RWPE2 (cell line): Measurements from ENCODE around the gene PNPLA3.

Source experiments
- ATAC-seq: fragments of 200-7000 bp; cut with Tn5 transposase; 3 replicates; pipeline ENCODE4 v1.9.1; 2021; ENCODE audit warnings: low read depth
- DNase-seq: peaks from one replicate; pipeline ENCODE4 v3.0.0-alpha.2; 2020; ENCODE audit warnings: low spot score
- H3K27ac ChIP-seq: fragments of 450-650 bp; 2 replicates; pipeline ENCODE4 v1.5.1; 2017; ENCODE audit warnings: mild to moderate bottlenecking; ENCODE audit not compliant: poor library complexity, severe bottlenecking
- H3K27me3 ChIP-seq: fragments of 250-450 bp; sonication (Bioruptor Pico); 2 replicates; pipeline ENCODE4 v1.5.1; 2021; ENCODE audit warnings: mild to moderate bottlenecking, moderate library complexity; ENCODE audit not compliant: insufficient read depth, poor library complexity, severe bottlenecking
- H3K36me3 ChIP-seq: fragments of 250-450 bp; sonication (Bioruptor Pico); 2 replicates; pipeline ENCODE4 v1.5.1; 2020; ENCODE audit warnings: low read depth, mild to moderate bottlenecking, moderate library complexity
- H3K4me1 ChIP-seq: fragments of 250-450 bp; sonication (Bioruptor Pico); 2 replicates; pipeline ENCODE4 v1.5.1; 2021; ENCODE audit warnings: mild to moderate bottlenecking, moderate library complexity; ENCODE audit not compliant: insufficient read depth, poor library complexity, severe bottlenecking
- H3K4me3 ChIP-seq: fragments of 250-450 bp; sonication (Bioruptor Pico); 2 replicates; pipeline ENCODE4 v1.5.1; 2021; ENCODE audit warnings: mild to moderate bottlenecking, moderate library complexity; ENCODE audit not compliant: severe bottlenecking
- H3K9me3 ChIP-seq: fragments of 250-450 bp; sonication (Bioruptor Pico); 2 replicates; pipeline ENCODE4 v1.5.1; 2021; ENCODE audit warnings: mild to moderate bottlenecking, moderate library complexity; ENCODE audit not compliant: severe bottlenecking
- CTCF ChIP-seq: fragments of 450-650 bp; IDR thresholded peaks from one replicate; pipeline ENCODE4 v1.5.1; 2017; ENCODE audit warnings: mild to moderate bottlenecking, moderate library complexity; ENCODE audit not compliant: poor library complexity, severe bottlenecking

The PNPLA3 gene

GRCh38 chr22:43917521-43917920 is 6.1 kb upstream of the PNPLA3 start:
- ATAC-seq (no peak), DNase-seq (no peak)
- no peak for TF ChIP-seq CTCF
- Histone ChIP-seq H3K9me3 (no peaks in the 10 kb centered on the region), H3K27me3 (no peaks in the 10 kb centered on the region), H3K27ac (no peak overlapping the region), H3K4me1 (peaks cover 10% of the 10 kb centered on the region), H3K36me3 (no peaks in the 10 kb centered on the region), H3K4me3 (no peak overlapping the region)

- Histone ChIP-seq H3K27me3 (no peaks in the 10 kb centered on the region), H3K27ac (peak overlapping the region; percentile 24), H3K4me1 (peaks cover 14% of the 10 kb centered on the region), H3K9me3 (no peaks in the 10 kb centered on the region), H3K4me3 (no peak overlapping the region), H3K36me3 (no peaks in the 10 kb centered on the region)
- no peak for DNase-seq
- TF ChIP-seq CTCF: no peak
- ATAC-seq: no peak
Measured at GRCh38 chr22:43919106-43919973, 4.3 kb upstream of the PNPLA3 start.

GRCh38 chr22:43921370-43921769 is 2.2 kb upstream of the PNPLA3 start:
- ATAC-seq: no peak
- no peak for TF ChIP-seq CTCF
- H3K4me3 ChIP-seq: no peak overlapping the region
- no peaks in the 10 kb centered on the region for H3K36me3 ChIP-seq
- no peak overlapping the region for H3K27ac ChIP-seq
- H3K27me3 ChIP-seq: no peaks in the 10 kb centered on the region
- no peak for DNase-seq
- H3K4me1 ChIP-seq: peaks cover 29% of the 10 kb centered on the region
- no peaks in the 10 kb centered on the region for H3K9me3 ChIP-seq

- ATAC-seq (no peak), DNase-seq (no peak)
- Histone ChIP-seq H3K4me3 (no peak overlapping the region), H3K27ac (no peak overlapping the region), H3K4me1 (peaks cover 34% of the 10 kb centered on the region), H3K36me3 (peaks cover 7% of the 10 kb centered on the region), H3K27me3 (no peaks in the 10 kb centered on the region), H3K9me3 (no peaks in the 10 kb centered on the region)
- no peak for TF ChIP-seq CTCF
Measured at GRCh38 chr22:43922123-43922522, 1.5 kb upstream of the PNPLA3 start.

- no peak for TF ChIP-seq CTCF
- Histone ChIP-seq H3K4me1 (peaks cover 34% of the 10 kb centered on the region), H3K9me3 (no peaks in the 10 kb centered on the region), H3K36me3 (peaks cover 12% of the 10 kb centered on the region), H3K27ac (peak overlapping the region; percentile 75), H3K27me3 (no peaks in the 10 kb centered on the region), H3K4me3 (peak overlapping the region; percentile 72)
- ATAC-seq: no peak
- no peak for DNase-seq
Measured at GRCh38 chr22:43923191-43923590, 414 bp upstream of the PNPLA3 start.
